Smooth muscle cell (in vitro differentiated cells): ENCODE data around the gene TCEANC. TPM values are rescaled to one million over a fixed set of nuclear protein-coding genes. Genes with fewer than 3 reads are reported as not detected.

Experiments
- polyA plus RNA-seq: library from polyadenylated mRNA; unstranded; fragments of >200 nt; fragmentation: Nextera tagmentation; extraction: Ambion mirVana; gene quantifications from 2 replicates; pipeline ENCODE4 v1.2.1, GENCODE V29; 2016
- total RNA-seq: library from RNA; depleted of rRNA; stranded (reverse); fragments of >200 nt; gene quantifications from 2 replicates; pipeline ENCODE4 v1.2.3, GENCODE V29; 2014

The TCEANC gene
- total and polyA plus RNA-seq, 2 experiments from 2014 or later: 1.2 to 2.6 TPM

Other genes with a start within 250 kb of the TCEANC start
- gene EGFL6, start 83.5 kb upstream of the TCEANC start, total RNA-seq: 213 and 365 TPM in 2 replicates
- gene EGFL6, start 83.5 kb upstream of the TCEANC start, polyA plus RNA-seq: 194 and 350 TPM in 2 replicates
- 25.8 and 42.3 TPM in 2 replicates for gene RAB9A, start 36.0 kb downstream of the TCEANC start, total RNA-seq
- gene RAB9A, start 36.0 kb downstream of the TCEANC start, polyA plus RNA-seq: 22.1 and 31.5 TPM in 2 replicates
- gene TRAPPC2, start 81.5 kb downstream of the TCEANC start, total RNA-seq: 7.6 and 9.5 TPM in 2 replicates
- gene TRAPPC2, start 81.5 kb downstream of the TCEANC start, polyA plus RNA-seq: 6.1 and 9.4 TPM in 2 replicates
- gene OFD1, start 81.6 kb downstream of the TCEANC start, total RNA-seq: 14.4 and 17.6 TPM in 2 replicates
- gene OFD1, start 81.6 kb downstream of the TCEANC start, polyA plus RNA-seq: 12.5 and 23.0 TPM in 2 replicates
- gene GPM6B, start 164.0 kb downstream of the TCEANC start, total RNA-seq: 17.1 and 20.3 TPM in 2 replicates
- 22.5 and 33.4 TPM in 2 replicates for gene GPM6B, start 164.0 kb downstream of the TCEANC start, polyA plus RNA-seq